Hepatocyte (in vitro differentiated cells): Measurements from ENCODE around the gene ACOX3. TPM values are rescaled to one million over a fixed set of nuclear protein-coding genes. Genes with fewer than 3 reads are reported as not detected.

Experiments
- DNase-seq: peaks from one replicate; pipeline ENCODE4 v3.0.0-alpha.2; 2016; ENCODE audit warnings: low spot score
- H2AFZ ChIP-seq: fragments of 200-600 bp; sonication (generic); 2 replicates; pipeline ENCODE4 v1.6.0; 2016; ENCODE audit warnings: antibody characterized with exemption, mild to moderate bottlenecking
- H3K27ac ChIP-seq: fragments of 200-600 bp; sonication (generic); 2 replicates; pipeline ENCODE4 v1.5.1; 2016; ENCODE audit warnings: mild to moderate bottlenecking
- H3K27me3 ChIP-seq: fragments of 200-600 bp; sonication (generic); 2 replicates; pipeline ENCODE4 v1.6.1; 2016
- H3K36me3 ChIP-seq: fragments of 200-600 bp; sonication (generic); replicated peaks from 2 replicates; pipeline ENCODE4 v1.5.1; 2016; ENCODE audit warnings: low read depth; ENCODE audit not compliant: insufficient read depth
- H3K4me1 ChIP-seq: fragments of 200-600 bp; sonication (generic); 2 replicates; pipeline ENCODE4 v1.5.1; 2016; ENCODE audit warnings: mild to moderate bottlenecking, moderate library complexity; ENCODE audit not compliant: insufficient read depth
- H3K4me2 ChIP-seq: fragments of 200-600 bp; sonication (generic); 2 replicates; pipeline ENCODE4 v1.6.0; 2016
- H3K4me3 ChIP-seq: fragments of 200-600 bp; sonication (generic); 2 replicates; pipeline ENCODE4 v1.5.1; 2016; ENCODE audit warnings: mild to moderate bottlenecking
- H3K79me2 ChIP-seq: fragments of 200-600 bp; sonication (generic); 2 replicates; pipeline ENCODE4 v1.6.0; 2017; ENCODE audit warnings: mild to moderate bottlenecking
- H3K9me2 ChIP-seq: fragments of 200-600 bp; sonication (generic); replicated peaks from 2 replicates; pipeline ENCODE4 v1.6.0; 2017; ENCODE audit warnings: mild to moderate bottlenecking; ENCODE audit not compliant: insufficient read depth
- H3K9me3 ChIP-seq: fragments of 200-600 bp; sonication (generic); 2 replicates; pipeline ENCODE4 v1.5.1; 2016; ENCODE audit warnings: low read depth, mild to moderate bottlenecking
- H4K20me1 ChIP-seq: fragments of 200-600 bp; sonication (generic); 2 replicates; pipeline ENCODE4 v1.6.0; 2016; ENCODE audit warnings: mild to moderate bottlenecking; ENCODE audit not compliant: insufficient read depth, poor library complexity, severe bottlenecking
- EZH2 ChIP-seq: fragments of 200-600 bp; sonication (generic); IDR thresholded peaks from 2 replicates; pipeline ENCODE4 v1.6.1; 2016; ENCODE audit warnings: antibody characterized with exemption, mild to moderate bottlenecking, borderline replicate concordance
- EZH2phosphoT487 ChIP-seq: fragments of 200-600 bp; sonication (generic); IDR thresholded peaks from one replicate; pipeline ENCODE4 v1.6.1; 2018; ENCODE audit warnings: antibody characterized with exemption, mild to moderate bottlenecking, low read depth, moderate library complexity; ENCODE audit not compliant: unreplicated experiment, severe bottlenecking
- WGBS: methylation state at CpG from one replicate; pipeline ENCODE4 v1.1.6; 2016; ENCODE audit warnings: low lambda C conversion rate; ENCODE audit errors: missing lambda C conversion rate; 5-methylcytosine and 5-hydroxymethylcytosine counted together
- polyA plus RNA-seq: library from polyadenylated mRNA; unstranded; fragments of >200 nt; fragmentation: Nextera tagmentation; extraction: Ambion mirVana; gene quantifications from 2 replicates; pipeline ENCODE4 v1.2.1, GENCODE V29; 2016
- total RNA-seq: library from RNA; depleted of rRNA; stranded (reverse); fragments of >200 nt; gene quantifications from 2 replicates; pipeline ENCODE4 v1.2.3, GENCODE V29; 2014
- TF ChIP-seq, protein P1 (sequence below): fragments of 200-600 bp; sonication (generic); IDR thresholded peaks from 2 replicates; pipeline ENCODE4 v1.5.1; 2016; ENCODE audit warnings: antibody characterized with exemption, mild to moderate bottlenecking; ENCODE audit not compliant: poor library complexity

The ACOX3 gene
- total and polyA plus RNA-seq, 2 experiments from 2014 or later = 17.6 to 22.5 TPM

DNA sequence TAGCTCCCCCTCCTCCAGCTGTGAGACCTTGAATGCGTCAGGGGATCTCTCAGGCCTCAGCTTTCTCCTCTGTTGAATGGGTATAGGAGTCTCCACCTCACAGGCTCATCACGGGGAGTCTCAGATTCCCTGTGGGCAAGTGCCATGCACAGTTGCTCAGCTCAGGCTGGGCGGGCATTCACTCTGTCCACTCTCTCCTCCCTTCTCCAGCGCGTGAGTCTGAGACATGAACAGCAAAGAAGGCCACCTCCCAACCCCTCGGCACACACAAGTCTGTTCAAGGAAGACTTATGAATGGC is 111.0 kb downstream of the ACOX3 start:
- 79% methylated on average over 6 of the region's 6 CpGs for WGBS
- Histone ChIP-seq H3K27ac (no peak overlapping the region), H3K36me3 (no peaks in the 10 kb centered on the region), H3K4me1 (no peaks in the 10 kb centered on the region), H3K27me3 (no peaks in the 10 kb centered on the region), H4K20me1 (no peaks in the 10 kb centered on the region), H3K4me3 (no peak overlapping the region), H3K9me3 (no peaks in the 10 kb centered on the region), H2AFZ (no peak overlapping the region), H3K9me2 (no peaks in the 10 kb centered on the region), H3K4me2 (no peak overlapping the region), H3K79me2 (no peaks in the 10 kb centered on the region)
- no peak for DNase-seq
- no peak for TF ChIP-seq EZH2
- no peak for TF ChIP-seq EZH2phosphoT487
- TF ChIP-seq, protein P1, sequence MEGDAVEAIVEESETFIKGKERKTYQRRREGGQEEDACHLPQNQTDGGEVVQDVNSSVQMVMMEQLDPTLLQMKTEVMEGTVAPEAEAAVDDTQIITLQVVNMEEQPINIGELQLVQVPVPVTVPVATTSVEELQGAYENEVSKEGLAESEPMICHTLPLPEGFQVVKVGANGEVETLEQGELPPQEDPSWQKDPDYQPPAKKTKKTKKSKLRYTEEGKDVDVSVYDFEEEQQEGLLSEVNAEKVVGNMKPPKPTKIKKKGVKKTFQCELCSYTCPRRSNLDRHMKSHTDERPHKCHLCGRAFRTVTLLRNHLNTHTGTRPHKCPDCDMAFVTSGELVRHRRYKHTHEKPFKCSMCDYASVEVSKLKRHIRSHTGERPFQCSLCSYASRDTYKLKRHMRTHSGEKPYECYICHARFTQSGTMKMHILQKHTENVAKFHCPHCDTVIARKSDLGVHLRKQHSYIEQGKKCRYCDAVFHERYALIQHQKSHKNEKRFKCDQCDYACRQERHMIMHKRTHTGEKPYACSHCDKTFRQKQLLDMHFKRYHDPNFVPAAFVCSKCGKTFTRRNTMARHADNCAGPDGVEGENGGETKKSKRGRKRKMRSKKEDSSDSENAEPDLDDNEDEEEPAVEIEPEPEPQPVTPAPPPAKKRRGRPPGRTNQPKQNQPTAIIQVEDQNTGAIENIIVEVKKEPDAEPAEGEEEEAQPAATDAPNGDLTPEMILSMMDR = no peak

DNA sequence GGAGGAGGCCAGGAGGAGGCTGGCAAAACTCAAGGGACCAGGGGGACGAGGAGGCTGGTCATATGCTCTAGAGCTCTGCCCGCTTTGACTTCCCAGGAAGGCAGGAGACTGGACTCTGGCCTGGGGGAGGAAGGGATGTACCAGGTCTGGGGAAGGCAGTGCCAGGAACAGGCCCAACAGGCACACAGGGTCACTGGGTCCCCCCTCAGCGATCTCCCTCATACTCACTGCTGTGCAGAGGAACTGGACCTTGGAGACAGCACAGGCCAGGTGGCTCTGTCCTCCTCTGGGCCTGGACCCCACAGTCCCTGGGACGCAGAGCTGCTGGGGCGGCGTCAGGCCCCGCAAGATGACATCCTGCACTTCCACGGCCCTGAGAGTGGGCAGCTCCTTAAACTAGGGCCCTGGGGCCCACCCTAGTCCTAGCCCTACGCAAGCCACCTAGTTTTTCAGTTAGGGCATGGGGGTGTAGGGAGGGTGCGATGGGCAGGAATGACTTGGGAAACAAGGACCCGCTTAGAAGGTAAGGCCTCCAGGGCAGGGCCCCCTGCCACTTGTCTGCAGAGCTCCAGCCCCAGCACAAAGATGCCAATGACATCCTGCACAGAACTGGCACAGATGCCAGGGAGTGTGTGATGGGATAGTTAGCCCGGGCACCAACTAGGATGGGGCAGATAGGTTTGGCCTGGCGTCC is 111.5 kb downstream of the ACOX3 start:
- H3K79me2 ChIP-seq = no peaks in the 10 kb centered on the region
- no peak overlapping the region for H3K4me2 ChIP-seq
- no peaks in the 10 kb centered on the region for H3K9me2 ChIP-seq
- H3K27me3 ChIP-seq = no peaks in the 10 kb centered on the region
- no peak for TF ChIP-seq EZH2phosphoT487
- TF ChIP-seq EZH2 = no peak
- TF ChIP-seq, protein P1 = no peak
- H3K27ac ChIP-seq = no peak overlapping the region
- H3K4me3 ChIP-seq = no peak overlapping the region
- no peaks in the 10 kb centered on the region for H3K4me1 ChIP-seq
- 85% methylated on average over 13 of the region's 13 CpGs for WGBS
- H3K9me3 ChIP-seq = no peaks in the 10 kb centered on the region
- no peak for DNase-seq
- no peak overlapping the region for H2AFZ ChIP-seq
- H3K36me3 ChIP-seq = no peaks in the 10 kb centered on the region
- H4K20me1 ChIP-seq = no peaks in the 10 kb centered on the region

DNA sequence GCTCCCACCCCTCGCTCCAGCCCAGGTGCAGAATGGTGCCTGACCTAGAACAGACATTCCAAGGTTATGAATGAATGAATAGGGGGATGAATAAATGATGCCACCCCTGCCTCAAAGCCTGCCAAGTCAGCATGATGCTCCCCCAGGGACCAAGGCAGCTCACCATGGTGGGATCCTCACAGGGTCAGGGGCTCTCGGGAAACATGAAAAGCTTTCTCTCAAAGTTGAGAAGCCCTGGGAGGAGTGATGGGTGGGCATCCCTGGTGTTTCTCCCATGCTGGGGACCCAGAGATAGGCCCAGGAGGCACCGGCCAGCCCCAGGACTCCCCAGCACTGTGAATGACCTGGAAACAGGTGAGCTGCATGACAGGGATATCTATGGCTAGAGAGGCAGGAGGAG is 112.1 kb downstream of the ACOX3 start:
- H3K4me3 ChIP-seq = no peak overlapping the region
- no peaks in the 10 kb centered on the region for H3K79me2 ChIP-seq
- H4K20me1 ChIP-seq = no peaks in the 10 kb centered on the region
- H3K4me2 ChIP-seq = no peak overlapping the region
- no peaks in the 10 kb centered on the region for H3K9me2 ChIP-seq
- H3K27ac ChIP-seq = no peak overlapping the region
- DNase-seq = no peak
- WGBS = 88% methylated on average over 3 of the region's 3 CpGs
- H3K36me3 ChIP-seq = no peaks in the 10 kb centered on the region
- no peaks in the 10 kb centered on the region for H3K9me3 ChIP-seq
- H2AFZ ChIP-seq = no peak overlapping the region
- H3K4me1 ChIP-seq = no peaks in the 10 kb centered on the region
- no peak for TF ChIP-seq EZH2
- TF ChIP-seq, protein P1 = no peak
- no peak for TF ChIP-seq EZH2phosphoT487
- no peaks in the 10 kb centered on the region for H3K27me3 ChIP-seq

DNA sequence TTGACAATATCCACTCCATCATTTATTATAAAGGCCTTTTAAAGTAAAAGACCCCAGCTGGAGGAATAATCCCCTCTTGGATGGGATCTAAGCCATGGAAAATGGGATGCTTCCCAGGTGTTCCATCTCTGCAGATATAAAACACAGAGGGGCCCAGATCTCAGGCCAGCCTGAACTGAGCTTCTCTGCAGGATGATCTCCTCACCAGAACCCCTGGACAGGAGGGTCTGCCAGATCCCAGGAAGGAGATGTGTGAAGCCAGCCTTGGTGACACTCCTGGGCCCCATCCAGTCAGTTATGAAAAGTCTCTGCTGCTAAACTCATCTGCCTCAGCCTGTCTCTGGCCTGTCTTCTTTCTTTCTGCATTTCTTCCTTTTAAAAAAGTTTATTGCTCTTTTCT is 114.3 kb downstream of the ACOX3 start:
- Histone ChIP-seq H3K36me3 (no peaks in the 10 kb centered on the region), H3K27ac (no peak overlapping the region), H3K79me2 (no peaks in the 10 kb centered on the region), H3K4me3 (no peak overlapping the region), H2AFZ (no peak overlapping the region), H3K9me3 (no peaks in the 10 kb centered on the region), H3K27me3 (no peaks in the 10 kb centered on the region), H3K4me2 (no peak overlapping the region), H3K4me1 (no peaks in the 10 kb centered on the region), H3K9me2 (no peaks in the 10 kb centered on the region), H4K20me1 (no peaks in the 10 kb centered on the region)
- DNase-seq = no peak
- TF ChIP-seq, protein P1 = no peak
- TF ChIP-seq EZH2 (no peak), EZH2phosphoT487 (no peak)
